Activated naive CD4-positive, alpha-beta T cell treated with anti-CD3 and anti-CD28 coated beads, Interleukin-2, amount 50 U/mL, for 72 hours (primary cell): Measurements from ENCODE around the gene MDM4. TPM values are rescaled to one million over a fixed set of nuclear protein-coding genes. Genes with fewer than 3 reads are reported as not detected.

Experiments
- ATAC-seq, 2 donors: fragments of 150-1000 bp; cut with Tn5 transposase; 2 replicates each; pipeline ENCODE4 v1.10.0; 2021; ENCODE audit warnings: mild to moderate bottlenecking in 2 of 2, moderate library complexity in 2 of 2
- DNase-seq, 2 donors: peaks; one replicate each; pipeline ENCODE4 v3.0.0; 2021 to 2022; ENCODE audit warnings: low spot score in 2 of 2
- H3K27ac Mint-ChIP-seq, 2 donors: one replicate each; pipeline ENCODE4 v1.8.0; 2022; ENCODE audit warnings: mild to moderate bottlenecking in 2 of 2, mixed read lengths in 2 of 2
- H3K36me3 Mint-ChIP-seq, 2 donors: one replicate each; pipeline ENCODE4 v1.8.0; 2022; ENCODE audit warnings: mixed read lengths in 2 of 2
- H3K9me3 Mint-ChIP-seq, 2 donors: one replicate each; pipeline ENCODE4 v1.8.0; 2022; ENCODE audit warnings: mixed read lengths in 2 of 2
- total RNA-seq, 2 donors: library from RNA; stranded (reverse); gene quantifications; one replicate each; pipeline ENCODE4 v1.2.3, GENCODE V29; 2022

Gene MDM4
- total RNA-seq, 2 donors from 2014 or later, result 87.2 to 97.9 TPM

DNA sequence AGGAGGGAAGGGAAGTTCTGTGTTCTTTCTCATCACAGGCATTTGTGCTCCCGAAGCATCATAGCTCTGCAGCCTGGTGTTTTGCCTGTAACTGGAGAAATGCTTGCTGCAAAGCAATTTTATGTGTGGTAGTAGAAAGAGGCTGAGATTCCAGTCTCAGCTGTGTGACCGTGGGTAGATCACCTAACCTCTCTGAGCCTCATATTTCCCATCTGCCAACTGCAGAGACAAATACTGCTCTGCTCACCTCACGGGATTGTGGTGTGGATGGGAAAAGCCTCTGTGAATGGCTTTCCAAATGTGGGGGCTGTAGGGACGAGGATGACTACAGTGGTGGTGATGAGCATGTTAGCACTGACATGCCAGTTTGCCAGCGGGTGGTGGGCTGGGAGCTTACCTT is 84.0 kb downstream of the MDM4 start:
- Mint-ChIP-seq H3K27ac (peak overlapping the region in 1 of 2 donors; percentile 29), H3K36me3 (no peaks in the 10 kb centered on the region), H3K9me3 (no peaks in the 10 kb centered on the region)
- no peak for DNase-seq
- no peak for ATAC-seq

DNA sequence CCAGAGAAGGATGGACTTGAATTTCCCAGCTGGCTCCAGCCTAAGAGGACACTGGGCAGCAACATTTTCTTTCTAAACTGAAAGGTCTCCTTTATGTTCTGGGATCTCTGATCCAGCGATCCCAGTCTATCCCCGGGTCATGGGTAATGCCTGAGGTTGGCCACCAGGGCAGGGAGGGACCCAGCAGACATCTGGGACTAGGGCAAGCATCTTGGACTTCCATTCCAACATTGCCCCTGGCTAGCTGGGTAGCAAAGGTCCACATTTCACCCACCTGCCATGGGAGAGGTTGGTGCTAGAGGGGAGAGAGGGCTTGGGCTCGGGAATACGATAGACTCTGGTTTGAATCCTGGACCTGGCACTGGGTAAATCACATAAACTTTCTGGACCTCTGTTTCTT is 84.8 kb downstream of the MDM4 start:
- H3K27ac Mint-ChIP-seq, result no peak overlapping the region
- no peaks in the 10 kb centered on the region for H3K36me3 Mint-ChIP-seq
- ATAC-seq (no peak), DNase-seq (no peak)
- H3K9me3 Mint-ChIP-seq, result no peaks in the 10 kb centered on the region

DNA sequence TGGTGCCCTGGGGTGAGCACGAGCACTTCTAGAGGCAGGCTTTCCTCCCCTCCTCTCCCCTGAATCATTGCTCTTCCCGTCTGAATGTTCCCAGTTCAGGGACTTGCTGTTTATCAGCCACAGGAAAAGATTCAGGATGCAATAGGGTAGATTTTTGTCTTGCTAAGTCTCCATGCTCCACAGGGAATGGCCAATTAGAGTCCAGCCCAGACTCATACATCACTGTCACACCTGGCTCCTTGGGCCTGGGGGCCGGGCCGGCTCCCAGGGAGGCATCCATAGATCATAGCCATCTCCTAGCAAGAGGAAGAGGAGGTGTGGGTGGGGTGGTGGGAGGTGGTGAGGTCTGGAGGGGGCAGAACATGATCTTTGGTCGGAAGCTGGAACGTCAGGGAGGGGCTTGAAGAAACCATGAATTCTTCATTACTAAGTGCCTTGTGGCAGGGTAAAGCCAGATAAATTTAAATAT is 85.9 kb downstream of the MDM4 start:
- ATAC-seq (no peak), DNase-seq (no peak)
- Mint-ChIP-seq H3K9me3 (no peaks in the 10 kb centered on the region), H3K36me3 (no peaks in the 10 kb centered on the region), H3K27ac (no peak overlapping the region)

DNA sequence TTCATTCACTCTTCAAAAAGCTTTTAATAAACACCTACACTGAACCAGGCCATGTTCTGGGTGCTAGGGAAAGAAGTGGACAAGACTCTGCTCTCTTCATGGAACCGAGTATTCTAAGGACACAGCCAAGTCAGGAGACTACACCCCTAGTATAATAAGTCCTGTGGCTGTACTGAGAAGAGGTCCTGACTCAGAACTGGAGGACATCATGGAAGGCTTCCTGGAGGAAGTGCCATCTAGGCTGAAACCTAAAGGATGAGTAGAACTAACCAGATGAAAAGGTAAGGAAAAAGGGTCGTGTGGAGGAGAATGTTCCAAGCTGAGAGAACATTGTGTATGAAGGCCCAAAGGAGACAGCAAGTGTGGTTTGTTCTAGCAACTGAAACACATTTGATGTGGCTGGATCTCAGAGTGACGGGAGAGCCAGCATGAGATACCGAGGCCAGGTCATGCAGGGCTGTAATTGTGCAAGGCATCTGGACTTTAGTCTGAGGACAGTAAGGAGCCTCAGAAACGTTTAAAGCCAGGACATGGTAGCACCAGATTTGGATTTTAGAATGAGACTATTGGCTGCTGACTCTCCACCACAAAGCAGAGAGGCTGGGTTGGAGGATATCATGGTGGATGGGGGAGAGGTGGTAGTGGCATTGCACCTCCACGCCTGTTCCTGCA is 86.8 kb downstream of the MDM4 start:
- no peak for ATAC-seq
- DNase-seq, result no peak
- H3K36me3 Mint-ChIP-seq, result no peaks in the 10 kb centered on the region
- peak overlapping the region in 1 of 2 donors; percentile 16 for H3K27ac Mint-ChIP-seq
- no peaks in the 10 kb centered on the region for H3K9me3 Mint-ChIP-seq

DNA sequence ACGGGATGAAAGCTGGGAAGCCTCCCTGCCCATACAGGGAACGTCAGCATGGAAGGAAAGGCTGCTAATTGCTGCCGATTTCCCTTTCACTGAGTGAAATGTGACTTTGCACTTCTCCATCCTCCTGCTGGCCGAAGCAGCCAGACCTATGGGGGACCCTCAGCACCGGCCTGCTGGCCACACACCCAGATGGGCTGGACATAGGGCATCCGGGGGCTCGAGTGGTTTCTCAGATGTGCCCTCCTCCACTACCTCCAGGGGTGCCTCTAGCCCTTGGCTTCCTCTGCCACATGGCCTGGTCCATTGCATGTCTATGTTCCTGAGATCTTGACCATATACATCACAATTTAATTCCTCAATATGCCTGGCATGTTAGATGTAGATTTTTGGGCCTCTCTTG is 89.6 kb downstream of the MDM4 start:
- DNase-seq (no peak), ATAC-seq (no peak)
- no peaks in the 10 kb centered on the region for H3K9me3 Mint-ChIP-seq
- no peak overlapping the region for H3K27ac Mint-ChIP-seq
- H3K36me3 Mint-ChIP-seq, result no peaks in the 10 kb centered on the region

Other genes with a start within 250 kb of the MDM4 start
- 1 to 10 TPM; 1.0 to 2.6 TPM for gene PLEKHA6, start 156.5 kb upstream of the MDM4 start, total RNA-seq
- 100 to 1,000 TPM in 1 of 2 donors, 10 to 100 TPM in 1; 54.6 to 138 TPM for gene PPP1R15B, start 104.6 kb upstream of the MDM4 start, total RNA-seq
- gene PIK3C2B, start 21.6 kb upstream of the MDM4 start, total RNA-seq, result 10 to 100 TPM; 26.3 to 65.6 TPM
- gene LRRN2, start 169.3 kb downstream of the MDM4 start, total RNA-seq, result not detected